Suprapubic skin (tissue), 4 donors: ENCODE results near the gene ELSPBP1.

Source experiments
- CTCF ChIP-seq, 2 donors: fragments of 200-600 bp in 1 of 2; fragments of 450-650 bp in 1 of 2; sonication (generic) in 1 of 2; IDR thresholded peaks; one replicate each; pipeline ENCODE4 v1.5.1; 2016 to 2019; ENCODE audit warnings: antibody characterized with exemption in 2 of 2, mild to moderate bottlenecking in 1 of 2, moderate library complexity in 1 of 2
- POLR2A ChIP-seq, 2 donors: fragments of 450-650 bp; IDR thresholded peaks; one replicate each; pipeline ENCODE4 v1.6.1; 2017; ENCODE audit warnings: antibody characterized with exemption in 2 of 2, mild to moderate bottlenecking in 2 of 2, moderate library complexity in 2 of 2
- POLR2AphosphoS5 ChIP-seq, 3 donors: sonication (generic); formaldehyde crosslinking; IDR thresholded peaks; one replicate each; pipeline ENCODE4 v1.6.1; 2017; ENCODE audit warnings: antibody characterized with exemption in 3 of 3

- TF ChIP-seq CTCF (IDR thresholded peaks at IDR 0.05) = no peak
- no peak for TF ChIP-seq POLR2A (IDR thresholded peaks at IDR 0.05)
- TF ChIP-seq POLR2AphosphoS5 (IDR thresholded peaks at IDR 0.05) = no peak
These were observed 49.3 kb downstream of the ELSPBP1 start, which contains the start of gene CABP5 for GRCh38 chr19:48043675-48044258.
